K562 (cell line): ENCODE results near the gene SLC22A4. TPM values are rescaled to one million over a fixed set of nuclear protein-coding genes. Genes with fewer than 3 reads are reported as not detected.

Experiments used
- ATAC-seq: fragments of 200-7000 bp; cut with Tn5 transposase; 3 replicates; pipeline ENCODE4 v1.9.1; 2020; ENCODE audit warnings: moderate library complexity
- BruUV-seq: library from RNA; stranded (reverse); fragments of 400-500 nt; replicated peaks from 2 replicates; lab custom pipeline; 2021; lab: Mats Ljungman, UMichigan
- CTCF ChIA-PET: fragments of 300-600 bp; formaldehyde crosslinking; extraction: SDS; loops from one replicate; lab custom pipeline; 2021; ENCODE audit warnings: low intra/inter-chr PET ratio; lab: Yijun Ruan, JAX
- POLR2A ChIA-PET: fragments of 300-600, 350-650 bp; sonication (Branson Sonifier 250); formaldehyde crosslinking; extraction: SDS; loops from one replicate; lab custom pipeline; 2021; ENCODE audit warnings: antibody characterized with exemption, inconsistent platforms; lab: Yijun Ruan, JAX
- DNase-seq, 4 experiments: peaks; one replicate each; pipeline versions ENCODE4 v3.0.0 to v3.0.0-alpha.2; 2011 to 2018; ENCODE audit warnings: low spot score in 3 of 4, mixed read lengths in 3 of 4; ENCODE audit errors: extremely low read depth in 1 of 4
- FAIRE-seq: peaks from 2 replicates; lab custom pipeline; 2011; peaks lifted over from hg19 to GRCh38; lab: Jason Lieb, UNC
- H2AFZ ChIP-seq: 2 replicates; pipeline ENCODE4 v1.6.0; 2011; ENCODE audit warnings: low read depth, low read length, control low read depth, inconsistent platforms
- H3K27ac ChIP-seq: fragments of 200-600 bp; 3 replicates; pipeline ENCODE4 v1.8.0; 2011; ENCODE audit warnings: low read depth, mild to moderate bottlenecking, control low read depth, inconsistent platforms, low read length, moderate library complexity, mixed read lengths; ENCODE audit errors: extremely low read depth
- H3K27me3 ChIP-seq, 2 experiments: fragments of 300-600 bp in 1 of 2; 2 replicates in 1 of 2; 3 replicates in 1 of 2; pipeline versions ENCODE4 v1.6.0 to v1.8.0; 2011; ENCODE audit warnings: inconsistent platforms in 2 of 2, low read length in 2 of 2, mild to moderate bottlenecking in 1 of 2, mixed read lengths in 1 of 2, moderate library complexity in 1 of 2; ENCODE audit not compliant: control insufficient read depth in 2 of 2, insufficient read depth in 2 of 2
- H3K36me3 ChIP-seq: fragments of 300-600 bp; 3 replicates; pipeline ENCODE4 v1.8.0; 2011; ENCODE audit warnings: mild to moderate bottlenecking, low read length, inconsistent platforms; ENCODE audit not compliant: control insufficient read depth, insufficient read depth
- H3K4me1 ChIP-seq, 2 experiments: fragments of 200-600 bp in 1 of 2; replicated peaks in 1 of 2; 2 replicates in 1 of 2; 3 replicates in 1 of 2; pipeline versions ENCODE4 v1.5.1 to v1.8.0; 2011; ENCODE audit warnings: inconsistent platforms in 2 of 2, low read length in 2 of 2, mild to moderate bottlenecking in 1 of 2, mixed read lengths in 1 of 2, moderate library complexity in 1 of 2; ENCODE audit not compliant: control insufficient read depth in 2 of 2, insufficient read depth in 2 of 2
- H3K4me2 ChIP-seq: 2 replicates; pipeline ENCODE4 v1.6.1; 2011; ENCODE audit warnings: low read length, control low read depth, inconsistent platforms, mixed read lengths; ENCODE audit not compliant: insufficient read depth
- H3K4me3 ChIP-seq: fragments of 200-600 bp; sonication (generic), shearing (Covaris generic); 2 replicates; pipeline ENCODE4 v1.5.1; 2016; ENCODE audit warnings: control low read depth, inconsistent platforms
- H3K79me2 ChIP-seq: fragments of 200-600 bp; 3 replicates; pipeline ENCODE4 v1.8.0; 2011; ENCODE audit warnings: low read length, inconsistent platforms; ENCODE audit not compliant: control insufficient read depth, insufficient read depth
- H3K9ac ChIP-seq, 2 experiments: 2 replicates each; pipeline versions ENCODE4 v1.6.0 to v1.6.1; 2011; ENCODE audit warnings: low read depth in 2 of 2, low read length in 2 of 2, control low read depth in 1 of 2, inconsistent platforms in 1 of 2, mild to moderate bottlenecking in 1 of 2, mixed read lengths in 1 of 2; ENCODE audit not compliant: insufficient read depth in 1 of 2
- H3K9me1 ChIP-seq: one replicate; pipeline ENCODE4 v1.6.0; 2011; ENCODE audit warnings: inconsistent platforms, mild to moderate bottlenecking, low read length, moderate library complexity; ENCODE audit not compliant: control insufficient read depth, insufficient read depth
- H3K9me3 ChIP-seq: replicated peaks from 2 replicates; pipeline ENCODE4 v1.5.1; 2011; ENCODE audit warnings: low read depth, low read length, inconsistent platforms; ENCODE audit not compliant: control insufficient read depth, insufficient read depth
- H4K20me1 ChIP-seq: replicated peaks from 2 replicates; pipeline ENCODE4 v1.6.1; 2011; ENCODE audit warnings: low read length, inconsistent platforms, mixed read lengths; ENCODE audit not compliant: control insufficient read depth, insufficient read depth
- ESRRA ChIP-seq: fragments of 450-650 bp; IDR thresholded peaks from 2 replicates; pipeline ENCODE4 v1.6.1; 2014; ENCODE audit warnings: low read depth, mild to moderate bottlenecking, moderate library complexity, borderline replicate concordance
- GMEB1 ChIP-seq: fragments of 250-450 bp; sonication (Bioruptor Pico); IDR thresholded peaks from 2 replicates; pipeline ENCODE4 v1.4.0; 2020; ENCODE audit warnings: mild to moderate bottlenecking
- KHSRP ChIP-seq: fragments of 450-650 bp; IDR thresholded peaks from 2 replicates; pipeline ENCODE4 v1.6.1; 2017
- RBM39 ChIP-seq: fragments of 200-400 bp; formaldehyde crosslinking; optimal IDR thresholded peaks from 2 replicates; pipeline ENCODE3; 2018; ENCODE audit warnings: low read depth, low read length
- TCF3 ChIP-seq: sonication (generic); formaldehyde crosslinking; IDR thresholded peaks from 2 replicates; pipeline ENCODE4 v1.4.0; 2020; ENCODE audit warnings: mild to moderate bottlenecking, missing genetic modification reagents
- TFAM ChIP-seq: fragments of 250-450 bp; sonication (Bioruptor Pico); conservative IDR thresholded peaks from 2 replicates; pipeline ENCODE4 v1.5.0; 2021; ENCODE audit warnings: mild to moderate bottlenecking, moderate library complexity
- YY1 ChIP-seq, 3 experiments: IDR thresholded peaks; 2 replicates each; pipeline ENCODE4 v1.6.1; 2011; ENCODE audit warnings: low read length in 2 of 3, mild to moderate bottlenecking in 2 of 3, moderate library complexity in 2 of 3, borderline replicate concordance in 1 of 3, control low read depth in 1 of 3, low read depth in 1 of 3; ENCODE audit not compliant: insufficient read depth in 3 of 3, insufficient replicate concordance in 2 of 3, control insufficient read depth in 1 of 3, insufficient read length in 1 of 3; ENCODE audit errors: extremely low read depth in 1 of 3
- ZBTB49 ChIP-seq: sonication (generic); formaldehyde crosslinking; IDR thresholded peaks from 2 replicates; pipeline ENCODE4 v1.8.0; 2022; ENCODE audit warnings: missing genetic modification reagents, mild to moderate bottlenecking, borderline replicate concordance
- ZNF253 ChIP-seq: fragments of 250-450 bp; sonication (Bioruptor Pico); conservative IDR thresholded peaks from 2 replicates; pipeline ENCODE4 v1.6.1; 2021; ENCODE audit warnings: mild to moderate bottlenecking
- WGBS: fragments of 100-300 bp; shearing (Covaris generic); methylation state at CpG from one replicate; pipeline ENCODE4 v1.1.6; 2016; ENCODE audit warnings: low coverage, mixed read lengths; ENCODE audit not compliant: insufficient coverage; ENCODE audit errors: missing lambda C conversion rate; 5-methylcytosine and 5-hydroxymethylcytosine counted together
- in situ Hi-C: fragments of 300-500 bp; cut with MboI; formaldehyde crosslinking; loops from 4 replicates; pipeline ENCODE4 v1.15.0; 2018; ENCODE audit warnings: inconsistent platforms, mixed read lengths
- intact Hi-C: fragments of 100-400 bp; cut with micrococcal nuclease; formaldehyde crosslinking; loops from 2 replicates; pipeline ENCODE4 v1.14.2; 2022
- polyA plus RNA-seq, 8 experiments: library from polyadenylated mRNA; depleted of rRNA in 4 of 8; stranded (reverse) in 5 of 8; unstranded in 3 of 8; fragments of >200 nt; fragmentation: Nextera tagmentation in 2 of 8; fragmentation: Illumina TruSeq in 1 of 8; extraction: Ambion mirVana in 2 of 8; extraction: Trizol in 1 of 8; gene quantifications; 2 replicates each; pipeline versions ENCODE4 v1.2.1 to v1.2.3, GENCODE V29; 2011 to 2014; ENCODE audit warnings: inconsistent platforms in 1 of 8, missing spikeins in 1 of 8
- total RNA-seq, 7 experiments: library from RNA; depleted of rRNA in 6 of 7; stranded (reverse); fragments of >200 nt in 6 of 7; fragmentation: Illumina TruSeq in 2 of 7; extraction: Trizol in 2 of 7; gene quantifications; 2 replicates each; pipeline versions ENCODE4 v1.2.1 to v1.2.3, GENCODE V29; 2011 to 2021; ENCODE audit warnings: low replicate concordance in 1 of 7
- TF ChIP-seq, protein P1 (sequence below): sonication (generic); formaldehyde crosslinking; IDR thresholded peaks from 2 replicates; pipeline ENCODE4 v1.8.1; 2023; ENCODE audit warnings: mild to moderate bottlenecking, missing genetic modification reagents
- TF ChIP-seq, protein P2 (sequence below): sonication (generic); formaldehyde crosslinking; IDR thresholded peaks from 2 replicates; pipeline ENCODE4 v1.8.0; 2022; ENCODE audit warnings: missing genetic modification reagents, mild to moderate bottlenecking, borderline replicate concordance

SLC22A4 gene
- total and polyA plus RNA-seq, 9 of the 15 experiments (the other 6 are each of a cell fraction or from before 2014, with no cell fraction given) = 2.7 to 9.5 (median 6.2) TPM

GRCh38 chr5:132272311-132273210 lies 21.6 kb upstream of the SLC22A4 start (continued):
- TF ChIP-seq TCF3 (CRISPR knock-in tag) (no peak), KHSRP (no peak), ESRRA (no peak), YY1 (IDR thresholded peaks at IDR 0.05; ENCODE audit: borderline replicate concordance in 1 of 3, control insufficient read depth in 1 of 3, extremely low read depth in 1 of 3, insufficient read depth in 3 of 3, insufficient read length in 1 of 3, insufficient replicate concordance in 2 of 3, low read depth in 1 of 3, low read length in 2 of 3) (no peak)
- TF ChIP-seq, protein P1, sequence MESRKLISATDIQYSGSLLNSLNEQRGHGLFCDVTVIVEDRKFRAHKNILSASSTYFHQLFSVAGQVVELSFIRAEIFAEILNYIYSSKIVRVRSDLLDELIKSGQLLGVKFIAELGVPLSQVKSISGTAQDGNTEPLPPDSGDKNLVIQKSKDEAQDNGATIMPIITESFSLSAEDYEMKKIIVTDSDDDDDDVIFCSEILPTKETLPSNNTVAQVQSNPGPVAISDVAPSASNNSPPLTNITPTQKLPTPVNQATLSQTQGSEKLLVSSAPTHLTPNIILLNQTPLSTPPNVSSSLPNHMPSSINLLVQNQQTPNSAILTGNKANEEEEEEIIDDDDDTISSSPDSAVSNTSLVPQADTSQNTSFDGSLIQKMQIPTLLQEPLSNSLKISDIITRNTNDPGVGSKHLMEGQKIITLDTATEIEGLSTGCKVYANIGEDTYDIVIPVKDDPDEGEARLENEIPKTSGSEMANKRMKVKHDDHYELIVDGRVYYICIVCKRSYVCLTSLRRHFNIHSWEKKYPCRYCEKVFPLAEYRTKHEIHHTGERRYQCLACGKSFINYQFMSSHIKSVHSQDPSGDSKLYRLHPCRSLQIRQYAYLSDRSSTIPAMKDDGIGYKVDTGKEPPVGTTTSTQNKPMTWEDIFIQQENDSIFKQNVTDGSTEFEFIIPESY = peak; percentile 73
- TF ChIP-seq, all 486 proteins: peak for 21

- Histone ChIP-seq H3K27me3 (no peaks in the 10 kb centered on the region), H3K9ac (peak overlapping the region in 1 of 2 experiments; percentile 82; a peak in 2 of 4 replicates), H3K4me3 (no peak overlapping the region), H3K36me3 (peaks cover 10% of the 10 kb centered on the region; the same call in 2 of the 3 replicates), H3K79me2 (no peaks in the 10 kb centered on the region), H2AFZ (0 out of 2 replicates have a peak overlapping the region, but pooled peaks have one; percentile 1), H3K4me1 (peaks cover 22 to 45% of the 10 kb centered on the region in 2 experiments; a peak in 4 of 5 replicates), H3K9me3 (no peaks in the 10 kb centered on the region), H3K27ac (no peak overlapping the region), H4K20me1 (no peaks in the 10 kb centered on the region), H3K9me1 (no peaks in the 10 kb centered on the region), H3K4me2 (no peak overlapping the region)
- WGBS = 53% methylated on average over 2 of the region's 2 CpGs
- in situ Hi-C loops = no loop called here
- intact Hi-C loops = loop anchor here (2.0 to 5.0 kb wide), 2 partner anchors 36 to 95 kb away; partner anchors contain the start of gene SLC22A5
- POLR2A ChIA-PET = no interaction called here
- DNase-seq (no peak), ATAC-seq (no peak), FAIRE-seq (no peak)
- BruUV-seq = no TSS peak
- CTCF ChIA-PET = interaction anchor here (2.0 kb wide), 1 partner anchor 42 kb away, joined by 11 read pairs; no protein-coding TSS in a partner anchor
- TF ChIP-seq ZNF253 (no peak), ZBTB49 (CRISPR knock-in tag) (no peak), RBM39 (no peak), GMEB1 (CRISPR knock-in tag) (no peak), TFAM (CRISPR knock-in tag) (no peak)
- TF ChIP-seq, protein P2, sequence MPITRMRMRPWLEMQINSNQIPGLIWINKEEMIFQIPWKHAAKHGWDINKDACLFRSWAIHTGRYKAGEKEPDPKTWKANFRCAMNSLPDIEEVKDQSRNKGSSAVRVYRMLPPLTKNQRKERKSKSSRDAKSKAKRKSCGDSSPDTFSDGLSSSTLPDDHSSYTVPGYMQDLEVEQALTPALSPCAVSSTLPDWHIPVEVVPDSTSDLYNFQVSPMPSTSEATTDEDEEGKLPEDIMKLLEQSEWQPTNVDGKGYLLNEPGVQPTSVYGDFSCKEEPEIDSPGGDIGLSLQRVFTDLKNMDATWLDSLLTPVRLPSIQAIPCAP (CRISPR knock-in tag) = no peak
Measured at GRCh38 chr5:132273631-132274030, 20.6 kb upstream of the SLC22A4 start.
